ENCODE measurements around the gene LRRK1. TPM values are rescaled to one million over a fixed set of nuclear protein-coding genes. Genes with fewer than 3 reads are reported as not detected.

LRRK1 gene
- polyA plus RNA-seq, 1 of the 3 experiments (the other 2 are of a cell fraction) = 6.9 TPM

DNA sequence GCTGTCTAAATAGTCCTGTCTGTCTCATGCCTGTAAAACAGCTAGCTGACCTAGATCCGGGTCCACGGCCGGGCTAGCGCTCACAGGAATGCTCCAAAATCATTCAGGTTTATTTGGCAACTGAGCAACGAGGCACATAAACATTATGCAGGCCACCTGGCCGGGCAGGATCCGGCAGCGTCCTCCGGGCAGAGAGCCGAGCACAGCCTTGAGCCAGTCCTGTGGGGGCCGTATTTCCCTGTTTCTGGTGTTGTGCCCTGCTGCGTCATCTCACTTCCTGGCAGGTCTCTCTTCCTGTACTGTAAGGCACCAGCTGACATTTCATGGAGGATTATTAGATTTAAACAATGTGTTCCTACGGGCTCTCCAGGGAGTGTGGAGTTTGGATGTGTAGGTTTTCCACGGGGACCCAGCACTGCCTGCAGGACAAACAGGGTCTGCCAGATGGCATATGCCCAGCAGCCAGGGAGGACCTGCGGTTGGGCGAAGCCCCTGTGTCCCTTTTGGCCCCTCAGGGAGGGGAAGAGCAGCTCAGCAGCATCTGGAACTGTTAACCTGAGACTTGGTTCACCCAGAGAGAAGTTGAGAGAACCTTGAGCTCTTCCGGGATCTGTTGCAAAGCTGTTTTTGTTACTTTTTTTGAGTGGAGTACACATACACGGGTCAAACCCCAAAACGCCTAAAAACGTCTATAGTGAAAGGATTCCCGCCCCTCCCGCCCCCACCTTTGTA lies 16.6 kb upstream of the LRRK1 start:
- Histone ChIP-seq H3K27me3 (ENCODE audit: insufficient read depth) (no peaks in the 10 kb centered on the region), H3K4me2 (peak overlapping the region; percentile 69), H3K4me1 (ENCODE audit: control insufficient read depth in 1 of 2, insufficient read depth in 2 of 2, low read depth in 1 of 2, low read length in 1 of 2) (peaks cover 12 to 44% of the 10 kb centered on the region in 2 experiments), H3F3A (replicated peaks; ENCODE audit: insufficient read depth) (peaks cover 8% of the 10 kb centered on the region), H4K20me1 (ENCODE audit: insufficient read depth) (no peaks in the 10 kb centered on the region), H3K79me2 (ENCODE audit: insufficient read depth) (no peaks in the 10 kb centered on the region), H3K4me3 (ENCODE audit: low read depth in 2 of 2, low read length in 1 of 2) (peak overlapping the region; percentile 26 to 33; a peak in 3 of 4 replicates), H3K9me3 (no peaks in the 10 kb centered on the region), H3K27ac (ENCODE audit: low read depth in 2 of 2, low read length in 1 of 2) (peak overlapping the region; percentile 60 to 98), H3K9me2 (no peaks in the 10 kb centered on the region), H2AFZ (ENCODE audit: low read depth) (peak overlapping the region; percentile 99), H3K36me3 (replicated peaks in 1 of 2; ENCODE audit: control insufficient read depth in 1 of 2, insufficient read depth in 2 of 2, low read length in 1 of 2) (no peaks in the 10 kb centered on the region), H3K9ac (peak overlapping the region; percentile 48)
- ChIA-PET POLR2A (interaction anchor here (1.0 to 2.2 kb wide), 2 partner anchors 15 to 23 kb away, joined by 3 to 9 read pairs; partner anchors contain the start of gene ALDH1A3), CTCF (interaction anchor here (0.7 to 8.0 kb wide), 12 partner anchors 11 to 275 kb away, joined by 3 to 86 read pairs (median 4); partner anchors contain the start of gene LRRK1)
- 36% methylated on average over 22 of the region's 22 CpGs for WGBS (ENCODE audit: low lambda C conversion rate)
- TF ChIP-seq EZH2phosphoT487 (IDR thresholded peaks at IDR 0.05; ENCODE audit: borderline replicate concordance, low read depth) (no peak), YY1 (IDR thresholded peaks at IDR 0.05; ENCODE audit: low read depth) (peak; percentile 39; the same call in 1 of the 2 replicates), ELF1 (IDR thresholded peaks at IDR 0.05) (peak; percentile 73), SIN3A (IDR thresholded peaks at IDR 0.05; ENCODE audit: borderline replicate concordance, low read depth, low read length) (peak; percentile 18; the same call in 1 of the 2 replicates), TCF12 (IDR thresholded peaks at IDR 0.05) (peak; percentile 62; the same call in 1 of the 2 replicates), POLR2AphosphoS5 (IDR thresholded peaks at IDR 0.05; ENCODE audit: low read depth, low read length) (peak; percentile 56; the same call in 1 of the 2 replicates), TAF1 (IDR thresholded peaks at IDR 0.05; ENCODE audit: borderline replicate concordance, low read depth, low read length) (peak; percentile 53; the same call in 1 of the 2 replicates), CHD2 (IDR thresholded peaks at IDR 0.05; ENCODE audit: low read length, partially characterized antibody) (peak; percentile 50), MXI1 (IDR thresholded peaks at IDR 0.05; ENCODE audit: low read depth, low read length) (peak; percentile 57; the same call in 1 of the 2 replicates), GABPA (IDR thresholded peaks at IDR 0.05; ENCODE audit: low read depth) (peak; percentile 55), FOXJ3 (CRISPR knock-in tag; IDR thresholded peaks at IDR 0.05) (peak; percentile 80), EP300 (IDR thresholded peaks at IDR 0.05; ENCODE audit: borderline replicate concordance in 1 of 2, low read depth in 1 of 2, low read length in 1 of 2) (peak in 1 of 2 experiments; percentile 75; a peak in 2 of 4 replicates), RAD21 (IDR thresholded peaks at IDR 0.05; ENCODE audit: low read length) (peak; percentile 36), RCOR1 (IDR thresholded peaks at IDR 0.05; ENCODE audit: low read length) (peak; percentile 42; the same call in 1 of the 2 replicates), NFIC (IDR thresholded peaks at IDR 0.05; ENCODE audit: borderline replicate concordance) (peak; percentile 43; the same call in 1 of the 2 replicates)
- TF ChIP-seq, protein P1, sequence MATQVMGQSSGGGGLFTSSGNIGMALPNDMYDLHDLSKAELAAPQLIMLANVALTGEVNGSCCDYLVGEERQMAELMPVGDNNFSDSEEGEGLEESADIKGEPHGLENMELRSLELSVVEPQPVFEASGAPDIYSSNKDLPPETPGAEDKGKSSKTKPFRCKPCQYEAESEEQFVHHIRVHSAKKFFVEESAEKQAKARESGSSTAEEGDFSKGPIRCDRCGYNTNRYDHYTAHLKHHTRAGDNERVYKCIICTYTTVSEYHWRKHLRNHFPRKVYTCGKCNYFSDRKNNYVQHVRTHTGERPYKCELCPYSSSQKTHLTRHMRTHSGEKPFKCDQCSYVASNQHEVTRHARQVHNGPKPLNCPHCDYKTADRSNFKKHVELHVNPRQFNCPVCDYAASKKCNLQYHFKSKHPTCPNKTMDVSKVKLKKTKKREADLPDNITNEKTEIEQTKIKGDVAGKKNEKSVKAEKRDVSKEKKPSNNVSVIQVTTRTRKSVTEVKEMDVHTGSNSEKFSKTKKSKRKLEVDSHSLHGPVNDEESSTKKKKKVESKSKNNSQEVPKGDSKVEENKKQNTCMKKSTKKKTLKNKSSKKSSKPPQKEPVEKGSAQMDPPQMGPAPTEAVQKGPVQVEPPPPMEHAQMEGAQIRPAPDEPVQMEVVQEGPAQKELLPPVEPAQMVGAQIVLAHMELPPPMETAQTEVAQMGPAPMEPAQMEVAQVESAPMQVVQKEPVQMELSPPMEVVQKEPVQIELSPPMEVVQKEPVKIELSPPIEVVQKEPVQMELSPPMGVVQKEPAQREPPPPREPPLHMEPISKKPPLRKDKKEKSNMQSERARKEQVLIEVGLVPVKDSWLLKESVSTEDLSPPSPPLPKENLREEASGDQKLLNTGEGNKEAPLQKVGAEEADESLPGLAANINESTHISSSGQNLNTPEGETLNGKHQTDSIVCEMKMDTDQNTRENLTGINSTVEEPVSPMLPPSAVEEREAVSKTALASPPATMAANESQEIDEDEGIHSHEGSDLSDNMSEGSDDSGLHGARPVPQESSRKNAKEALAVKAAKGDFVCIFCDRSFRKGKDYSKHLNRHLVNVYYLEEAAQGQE (IDR thresholded peaks at IDR 0.05; ENCODE audit: low read depth, low read length) = no peak
- TF ChIP-seq, protein P2, sequence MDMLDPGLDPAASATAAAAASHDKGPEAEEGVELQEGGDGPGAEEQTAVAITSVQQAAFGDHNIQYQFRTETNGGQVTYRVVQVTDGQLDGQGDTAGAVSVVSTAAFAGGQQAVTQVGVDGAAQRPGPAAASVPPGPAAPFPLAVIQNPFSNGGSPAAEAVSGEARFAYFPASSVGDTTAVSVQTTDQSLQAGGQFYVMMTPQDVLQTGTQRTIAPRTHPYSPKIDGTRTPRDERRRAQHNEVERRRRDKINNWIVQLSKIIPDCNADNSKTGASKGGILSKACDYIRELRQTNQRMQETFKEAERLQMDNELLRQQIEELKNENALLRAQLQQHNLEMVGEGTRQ (IDR thresholded peaks at IDR 0.05; ENCODE audit: borderline replicate concordance, low read depth, low read length) = no peak
- TF ChIP-seq, protein P3, sequence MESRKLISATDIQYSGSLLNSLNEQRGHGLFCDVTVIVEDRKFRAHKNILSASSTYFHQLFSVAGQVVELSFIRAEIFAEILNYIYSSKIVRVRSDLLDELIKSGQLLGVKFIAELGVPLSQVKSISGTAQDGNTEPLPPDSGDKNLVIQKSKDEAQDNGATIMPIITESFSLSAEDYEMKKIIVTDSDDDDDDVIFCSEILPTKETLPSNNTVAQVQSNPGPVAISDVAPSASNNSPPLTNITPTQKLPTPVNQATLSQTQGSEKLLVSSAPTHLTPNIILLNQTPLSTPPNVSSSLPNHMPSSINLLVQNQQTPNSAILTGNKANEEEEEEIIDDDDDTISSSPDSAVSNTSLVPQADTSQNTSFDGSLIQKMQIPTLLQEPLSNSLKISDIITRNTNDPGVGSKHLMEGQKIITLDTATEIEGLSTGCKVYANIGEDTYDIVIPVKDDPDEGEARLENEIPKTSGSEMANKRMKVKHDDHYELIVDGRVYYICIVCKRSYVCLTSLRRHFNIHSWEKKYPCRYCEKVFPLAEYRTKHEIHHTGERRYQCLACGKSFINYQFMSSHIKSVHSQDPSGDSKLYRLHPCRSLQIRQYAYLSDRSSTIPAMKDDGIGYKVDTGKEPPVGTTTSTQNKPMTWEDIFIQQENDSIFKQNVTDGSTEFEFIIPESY (IDR thresholded peaks at IDR 0.05; ENCODE audit: borderline replicate concordance, low read depth) = no peak
- TF ChIP-seq, protein P4, sequence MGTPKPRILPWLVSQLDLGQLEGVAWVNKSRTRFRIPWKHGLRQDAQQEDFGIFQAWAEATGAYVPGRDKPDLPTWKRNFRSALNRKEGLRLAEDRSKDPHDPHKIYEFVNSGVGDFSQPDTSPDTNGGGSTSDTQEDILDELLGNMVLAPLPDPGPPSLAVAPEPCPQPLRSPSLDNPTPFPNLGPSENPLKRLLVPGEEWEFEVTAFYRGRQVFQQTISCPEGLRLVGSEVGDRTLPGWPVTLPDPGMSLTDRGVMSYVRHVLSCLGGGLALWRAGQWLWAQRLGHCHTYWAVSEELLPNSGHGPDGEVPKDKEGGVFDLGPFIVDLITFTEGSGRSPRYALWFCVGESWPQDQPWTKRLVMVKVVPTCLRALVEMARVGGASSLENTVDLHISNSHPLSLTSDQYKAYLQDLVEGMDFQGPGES (IDR thresholded peaks at IDR 0.05; ENCODE audit: low read depth, low read length) = no peak
- TF ChIP-seq, protein P5, sequence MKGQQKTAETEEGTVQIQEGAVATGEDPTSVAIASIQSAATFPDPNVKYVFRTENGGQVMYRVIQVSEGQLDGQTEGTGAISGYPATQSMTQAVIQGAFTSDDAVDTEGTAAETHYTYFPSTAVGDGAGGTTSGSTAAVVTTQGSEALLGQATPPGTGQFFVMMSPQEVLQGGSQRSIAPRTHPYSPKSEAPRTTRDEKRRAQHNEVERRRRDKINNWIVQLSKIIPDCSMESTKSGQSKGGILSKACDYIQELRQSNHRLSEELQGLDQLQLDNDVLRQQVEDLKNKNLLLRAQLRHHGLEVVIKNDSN (IDR thresholded peaks at IDR 0.05; ENCODE audit: borderline replicate concordance, low read depth) = 0 out of 2 replicates have a peak, but pooled peaks have one; percentile 34
- TF ChIP-seq, protein P6, sequence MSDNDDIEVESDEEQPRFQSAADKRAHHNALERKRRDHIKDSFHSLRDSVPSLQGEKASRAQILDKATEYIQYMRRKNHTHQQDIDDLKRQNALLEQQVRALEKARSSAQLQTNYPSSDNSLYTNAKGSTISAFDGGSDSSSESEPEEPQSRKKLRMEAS (IDR thresholded peaks at IDR 0.05; ENCODE audit: low read depth) = peak; percentile 51
- peak; percentile 87 for DNase-seq
